Subcutaneous adipose tissue (tissue), 4 donors: ENCODE measurements around the gene ZBTB7C. TPM values are rescaled to one million over a fixed set of nuclear protein-coding genes. Genes with fewer than 3 reads are reported as not detected.

Experiments used
- total RNA-seq, 4 donors: library from RNA; depleted of rRNA; stranded (reverse); fragments of >200 nt; gene quantifications; one replicate each; pipeline ENCODE4 v1.1.0, GENCODE V29; 2016
- TF ChIP-seq, protein P1 (sequence below): fragments of 450-650 bp; IDR thresholded peaks from one replicate; pipeline ENCODE4 v1.5.1; 2016; ENCODE audit warnings: low read depth, mild to moderate bottlenecking, control low read depth, antibody characterized with exemption, moderate library complexity

The ZBTB7C gene
- total RNA-seq, 4 donors from 2014 or later = 1.0 to 5.5 (median 4.4) TPM

DNA sequence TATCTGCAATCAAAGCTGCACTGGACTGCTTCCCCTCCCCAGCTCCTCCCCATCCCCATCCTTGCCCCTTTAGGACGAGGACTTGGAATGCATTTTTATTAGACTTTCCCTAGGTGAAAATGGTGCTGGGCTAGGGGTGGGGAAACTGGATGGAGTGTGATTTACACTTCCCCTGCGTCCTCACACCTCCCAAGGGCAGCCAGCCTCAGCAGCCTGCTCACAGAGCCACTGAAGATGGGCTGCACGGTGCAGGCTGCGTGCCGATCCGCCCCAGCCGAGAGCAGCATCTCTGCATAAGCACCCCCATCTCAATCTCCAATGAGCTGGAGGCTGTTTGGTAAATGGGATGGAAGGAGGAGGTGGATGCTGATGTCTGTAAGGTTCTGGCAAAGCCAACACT lies 87.6 kb downstream of the ZBTB7C start:
- TF ChIP-seq, protein P1, sequence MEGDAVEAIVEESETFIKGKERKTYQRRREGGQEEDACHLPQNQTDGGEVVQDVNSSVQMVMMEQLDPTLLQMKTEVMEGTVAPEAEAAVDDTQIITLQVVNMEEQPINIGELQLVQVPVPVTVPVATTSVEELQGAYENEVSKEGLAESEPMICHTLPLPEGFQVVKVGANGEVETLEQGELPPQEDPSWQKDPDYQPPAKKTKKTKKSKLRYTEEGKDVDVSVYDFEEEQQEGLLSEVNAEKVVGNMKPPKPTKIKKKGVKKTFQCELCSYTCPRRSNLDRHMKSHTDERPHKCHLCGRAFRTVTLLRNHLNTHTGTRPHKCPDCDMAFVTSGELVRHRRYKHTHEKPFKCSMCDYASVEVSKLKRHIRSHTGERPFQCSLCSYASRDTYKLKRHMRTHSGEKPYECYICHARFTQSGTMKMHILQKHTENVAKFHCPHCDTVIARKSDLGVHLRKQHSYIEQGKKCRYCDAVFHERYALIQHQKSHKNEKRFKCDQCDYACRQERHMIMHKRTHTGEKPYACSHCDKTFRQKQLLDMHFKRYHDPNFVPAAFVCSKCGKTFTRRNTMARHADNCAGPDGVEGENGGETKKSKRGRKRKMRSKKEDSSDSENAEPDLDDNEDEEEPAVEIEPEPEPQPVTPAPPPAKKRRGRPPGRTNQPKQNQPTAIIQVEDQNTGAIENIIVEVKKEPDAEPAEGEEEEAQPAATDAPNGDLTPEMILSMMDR = no peak

DNA sequence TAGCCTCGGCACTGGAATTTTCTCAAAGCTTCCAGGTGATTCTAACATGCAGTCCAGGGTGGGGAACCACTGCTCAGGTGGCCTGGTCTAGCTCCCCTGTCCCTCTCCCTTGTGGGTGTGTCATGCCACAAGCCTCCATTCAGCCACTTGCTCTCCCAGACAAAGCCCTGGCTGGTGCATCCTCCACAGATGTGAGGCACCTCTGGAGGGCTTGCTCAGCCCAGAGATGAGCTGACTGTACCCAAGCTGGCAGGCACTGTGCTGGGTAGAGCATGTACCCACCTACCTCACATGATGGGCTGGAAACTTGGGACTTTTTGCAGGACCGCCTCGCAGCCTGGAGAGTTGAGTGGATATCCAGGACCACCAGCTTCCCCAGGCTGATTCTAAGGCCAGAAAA lies 88.1 kb downstream of the ZBTB7C start:
- TF ChIP-seq, protein P1 = no peak

DNA sequence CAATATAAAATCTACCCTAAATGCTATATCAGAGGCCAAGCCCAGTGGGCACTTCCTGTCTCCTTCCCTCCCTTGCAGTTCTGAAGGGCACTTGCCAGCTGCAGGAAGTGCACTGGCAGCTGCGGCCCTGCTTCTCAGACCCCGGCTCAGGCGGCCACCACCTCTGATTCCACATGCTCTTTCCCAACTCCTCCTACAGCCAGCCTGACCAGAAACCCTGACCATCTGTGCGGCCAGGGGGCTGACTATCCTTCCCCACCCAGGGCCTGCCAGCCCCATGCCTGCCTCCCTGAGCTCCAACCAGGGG lies 88.6 kb downstream of the ZBTB7C start:
- TF ChIP-seq, protein P1 = no peak

DNA sequence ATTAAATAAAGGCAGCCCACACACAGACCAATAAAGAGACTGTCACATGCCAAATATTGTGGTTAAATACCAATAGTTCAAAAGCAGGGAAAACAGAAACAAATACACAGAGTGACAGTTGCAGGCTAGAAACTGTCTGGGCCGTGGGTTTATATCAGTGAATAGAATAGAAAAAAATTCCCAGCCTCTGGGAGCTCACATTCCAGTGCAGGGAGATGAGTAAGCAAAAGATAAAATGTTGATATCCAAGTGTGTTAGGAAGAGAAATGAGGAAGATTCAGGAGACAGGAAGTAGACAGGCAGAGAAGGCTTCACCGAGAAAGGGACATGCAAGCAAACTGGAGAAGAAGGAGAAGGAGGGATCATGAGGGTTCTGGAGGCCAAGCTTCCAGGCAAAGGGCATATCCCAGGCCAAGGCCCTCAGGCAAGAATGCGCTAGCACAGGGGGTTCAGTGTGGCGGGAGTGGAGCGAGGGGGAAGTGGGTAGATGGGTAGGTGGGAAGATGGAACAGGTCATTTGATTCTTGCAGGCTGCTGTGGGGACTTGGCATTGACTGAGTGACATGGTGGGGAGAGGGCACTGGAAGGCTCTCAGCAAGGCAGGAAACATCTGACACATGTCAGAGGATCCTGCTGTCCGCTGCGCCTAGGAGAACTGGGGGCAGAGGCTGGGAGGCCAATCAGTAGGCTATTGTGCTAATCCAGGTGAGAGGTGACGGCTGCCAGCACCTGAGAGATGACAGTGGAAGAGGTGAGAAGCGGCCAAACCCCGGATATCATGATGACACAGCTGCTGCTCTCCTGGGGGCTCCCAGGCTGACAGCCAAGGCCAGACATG lies 89.2 kb downstream of the ZBTB7C start:
- TF ChIP-seq, protein P1 = no peak

DNA sequence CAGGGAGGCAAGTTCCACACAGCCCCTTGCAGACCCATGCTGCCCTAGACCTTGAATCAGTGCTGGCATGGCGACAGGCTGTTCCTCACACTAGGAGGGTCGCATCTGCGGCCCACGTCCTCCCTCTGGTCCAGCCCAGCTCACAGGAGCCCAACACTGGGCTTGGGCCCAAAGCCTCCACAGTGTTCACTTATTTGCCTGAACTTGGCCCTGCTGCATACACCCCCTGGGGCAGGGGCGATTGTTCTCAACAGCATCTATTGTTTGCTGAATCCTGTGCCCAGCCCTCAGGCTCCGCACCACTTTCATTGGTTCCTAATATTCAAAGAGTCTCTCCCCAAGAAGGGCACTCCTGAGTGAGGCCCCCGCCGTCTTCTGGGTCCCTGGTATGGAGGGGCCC lies 90.7 kb downstream of the ZBTB7C start:
- TF ChIP-seq, protein P1 = no peak

DNA sequence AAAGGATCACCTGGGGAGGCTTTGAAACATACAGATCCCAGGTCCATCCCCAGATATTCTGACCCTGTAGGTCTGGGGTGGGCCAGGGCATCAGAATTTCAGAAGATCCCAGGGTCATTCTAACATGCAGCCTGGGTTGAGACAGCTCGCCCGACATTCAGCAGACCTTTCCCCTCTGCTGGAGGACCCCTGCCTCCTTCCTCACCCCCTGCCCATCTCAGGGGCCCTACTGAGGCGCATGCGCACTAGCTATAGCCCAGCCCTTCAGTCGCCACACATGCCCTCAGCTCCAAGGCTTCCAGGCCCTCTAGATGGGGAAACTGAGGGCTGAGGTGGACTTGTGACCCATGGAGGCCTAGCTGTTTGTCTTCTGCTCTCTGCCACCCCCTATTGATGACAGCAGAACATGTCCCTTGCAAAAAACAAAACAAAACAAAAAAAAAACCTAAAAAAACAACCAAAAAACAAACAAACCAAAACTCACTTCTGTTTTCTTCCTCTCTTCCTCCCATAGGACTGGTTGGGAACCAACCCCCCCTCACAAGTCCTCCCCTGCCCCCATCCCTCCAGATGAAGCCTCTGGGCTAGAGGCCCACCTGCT lies 91.3 kb downstream of the ZBTB7C start:
- TF ChIP-seq, protein P1 = no peak

DNA sequence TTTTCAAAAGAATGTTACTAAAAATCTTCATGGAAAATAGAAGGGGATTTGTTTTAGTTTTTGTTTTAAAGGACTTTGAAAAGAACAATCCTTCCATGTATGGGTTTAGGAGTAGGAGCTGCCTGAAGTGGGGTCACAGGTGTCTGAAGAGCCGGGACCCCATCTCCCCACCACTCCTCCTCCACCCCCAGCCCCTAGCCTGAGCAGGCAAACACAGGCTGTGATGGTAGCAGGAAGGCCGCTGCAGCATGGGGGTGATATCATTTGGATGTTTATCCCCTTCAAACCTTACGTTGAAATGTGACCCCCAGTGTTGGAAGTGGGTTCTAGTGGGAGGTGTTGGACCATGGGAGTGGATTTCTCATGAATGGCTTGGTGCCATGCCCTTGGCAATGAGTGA lies 93.0 kb downstream of the ZBTB7C start:
- TF ChIP-seq, protein P1 = no peak
